ENCODE results near the gene TMEM63A. TPM values are rescaled to one million over a fixed set of nuclear protein-coding genes. Genes with fewer than 3 reads are reported as not detected.

Gene TMEM63A
- total RNA-seq: 113 and 120 TPM in 2 replicates

DNA sequence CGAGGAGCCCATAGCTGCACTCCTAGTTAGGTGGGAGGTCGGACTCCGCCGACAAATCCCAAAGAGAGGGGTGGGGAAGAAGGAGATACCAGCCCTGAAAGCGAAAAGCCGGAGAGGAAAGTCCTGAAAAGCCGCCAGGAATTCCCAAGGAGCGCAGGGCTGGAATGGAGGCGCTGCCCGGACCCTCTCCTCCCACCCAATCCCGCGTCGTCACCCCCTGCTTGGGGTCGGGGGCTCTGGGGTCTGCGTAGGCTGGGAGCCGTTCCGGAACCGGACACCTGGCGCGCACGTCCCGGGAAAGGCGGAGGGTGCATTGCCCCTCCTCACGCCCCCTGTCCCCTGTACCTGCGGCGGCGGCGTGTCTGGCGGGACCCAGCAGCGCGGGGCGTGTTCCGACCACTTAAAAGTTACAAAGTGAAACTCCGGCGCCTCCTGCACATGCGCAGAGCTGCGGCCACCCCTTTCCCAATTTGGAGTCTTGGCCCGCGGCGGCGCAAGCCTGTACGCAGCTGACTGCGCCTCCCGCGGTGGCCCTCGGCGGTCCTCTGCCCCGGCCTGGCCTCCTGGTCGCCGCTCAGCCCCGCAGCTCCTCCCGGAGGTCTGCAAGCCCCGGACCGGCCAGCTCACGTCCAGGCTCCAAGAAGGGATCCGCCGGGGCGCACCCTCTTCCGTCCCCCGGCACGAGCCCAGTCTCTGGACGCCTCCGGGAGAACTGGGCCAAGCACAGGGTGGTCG, at the start of gene TMEM63A:
TMEM63A (minus strand) TSS at position 422 of the 735 bp plus-strand sequence. CDS start 4,800 bp downstream, outside the sequence.
- intact Hi-C loops (cut with micrococcal nuclease): loop anchor here (1.0 to 10.0 kb wide), 11 partner anchors 15 to 1447 kb away; partner anchors contain the start of genes H3-3A, LBR, PARP1 and PYCR2

DNA sequence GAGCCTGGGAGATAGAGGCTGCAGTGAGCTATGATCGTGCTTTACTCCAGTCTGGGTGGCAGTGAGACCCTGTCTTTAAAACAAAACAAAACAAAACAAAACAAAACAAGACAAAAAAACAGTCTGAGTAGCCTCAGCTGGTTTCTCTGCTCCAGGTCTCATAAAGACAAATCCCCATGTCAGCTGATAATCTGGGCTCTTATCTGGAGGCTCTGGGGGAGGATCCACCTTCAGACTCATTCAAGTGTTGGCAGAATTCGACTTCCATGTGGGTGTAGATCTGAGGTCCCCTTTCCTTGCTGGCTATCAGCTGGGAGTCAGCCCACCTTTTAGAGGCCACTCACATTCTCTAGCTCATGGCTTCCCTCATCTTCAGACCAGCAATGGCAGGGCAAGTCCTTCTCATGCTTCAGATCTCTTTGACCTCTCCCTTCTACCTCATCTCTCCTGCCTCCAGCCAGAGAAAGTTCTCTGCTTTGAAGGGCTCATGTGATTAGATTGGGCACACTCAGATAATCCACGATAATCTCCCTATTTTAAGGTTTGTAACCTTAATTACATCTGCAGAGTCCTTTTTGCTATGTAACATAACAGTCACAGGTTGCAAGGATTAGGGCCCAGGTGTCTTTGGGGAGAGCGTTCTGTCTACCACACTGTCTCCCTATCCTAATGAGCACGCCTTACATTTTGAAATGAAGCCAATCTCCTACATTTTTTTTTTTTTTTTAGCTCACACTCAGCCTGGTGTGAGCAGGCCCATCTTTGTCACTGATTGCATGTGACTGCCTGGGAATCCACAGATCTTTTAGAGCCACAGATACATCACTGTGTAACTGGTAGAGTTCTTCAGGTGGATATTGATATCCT, 49.3 kb upstream of the TMEM63A start:
- intact Hi-C loops (cut with micrococcal nuclease): no loop called here

DNA sequence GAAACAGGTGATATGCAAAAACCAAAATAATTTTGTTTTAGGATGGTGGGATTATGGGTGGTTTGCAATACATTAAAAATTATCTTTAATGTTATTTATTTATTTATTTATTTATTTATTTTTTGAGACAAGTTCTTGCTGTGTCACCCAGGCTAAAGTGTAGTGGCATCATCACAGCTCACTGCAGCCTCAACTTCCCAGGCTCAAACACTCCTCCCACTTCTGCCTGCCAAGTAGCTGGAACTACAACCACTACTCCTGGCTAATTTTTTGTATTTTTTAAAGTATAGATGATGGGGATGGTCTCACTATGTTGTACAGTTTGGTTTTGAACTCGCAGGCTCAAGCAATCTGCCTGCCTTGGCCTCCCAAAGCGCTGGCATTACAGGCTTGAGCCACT, 48.4 kb upstream of the TMEM63A start:
- intact Hi-C loops (cut with micrococcal nuclease): no loop called here

DNA sequence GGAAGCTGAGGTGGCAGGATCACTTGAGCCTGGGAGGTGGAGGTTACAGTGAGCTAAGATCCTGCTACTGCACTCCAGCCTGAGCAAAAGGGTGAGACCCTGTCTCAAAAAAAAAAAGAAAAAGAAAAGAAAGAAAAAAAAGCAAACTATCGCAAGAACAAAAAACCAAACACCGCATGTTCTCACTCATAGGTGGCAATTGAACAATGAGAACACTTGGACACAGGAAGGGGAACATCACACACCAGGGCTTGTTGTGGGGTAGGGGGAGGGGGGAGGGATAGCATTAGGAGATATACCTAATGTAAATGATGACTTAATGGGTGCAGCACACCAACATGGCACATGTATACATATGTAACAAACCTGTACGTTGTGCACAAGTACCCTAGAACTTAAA, 47.3 kb upstream of the TMEM63A start:
- intact Hi-C loops (cut with micrococcal nuclease): loop anchor here (10.0 kb wide), 1 partner anchor 475 kb away; the partner anchor contains the start of gene PARP1

DNA sequence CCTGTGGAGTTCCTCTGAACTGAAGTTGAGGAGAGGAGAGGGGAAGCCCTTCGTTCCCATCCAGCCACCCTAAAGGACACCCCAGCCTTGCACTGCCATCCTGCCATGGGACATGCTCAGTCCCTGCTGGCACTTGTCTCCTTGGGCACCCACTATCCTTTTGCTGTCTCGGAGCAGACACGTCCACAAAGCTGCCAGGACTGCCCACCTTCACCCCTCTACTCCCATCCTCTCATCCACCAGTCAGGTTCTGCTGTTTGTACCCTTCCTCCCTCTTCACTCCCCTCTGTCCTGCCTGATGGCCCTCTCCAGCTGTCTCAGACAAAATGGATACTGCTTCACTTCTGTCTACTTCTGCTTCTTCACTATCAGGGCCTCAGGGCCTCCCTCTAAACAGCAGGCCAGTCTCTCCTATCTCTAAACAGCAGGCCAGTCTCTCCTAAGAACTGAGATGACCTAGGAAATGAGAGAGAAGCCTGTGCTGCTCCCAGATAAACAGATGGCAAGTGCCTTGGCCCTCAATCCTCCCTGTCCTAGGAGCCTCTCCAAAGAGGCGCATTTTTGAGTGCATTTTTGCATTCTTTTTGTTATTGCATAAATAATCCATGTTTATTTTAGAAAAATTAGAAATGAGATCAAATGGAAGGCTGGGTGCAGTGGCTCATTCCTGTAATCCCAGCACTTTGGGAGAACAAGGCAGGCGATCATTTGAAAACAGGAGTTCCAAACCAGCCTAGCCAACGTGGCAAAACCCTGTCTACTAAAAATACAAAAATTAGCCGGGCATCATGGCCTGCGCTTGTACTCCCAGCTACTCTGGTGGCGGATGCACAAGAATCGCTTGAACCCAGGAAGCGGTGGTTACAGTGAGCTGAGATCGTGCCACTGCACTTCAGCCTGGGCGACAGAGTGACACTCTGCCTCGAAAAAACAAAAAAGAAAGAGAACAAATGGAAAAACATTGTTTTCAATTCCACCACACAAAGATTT, 46.3 kb upstream of the TMEM63A start:
- intact Hi-C loops (cut with micrococcal nuclease): loop anchor here (10.0 kb wide), 1 partner anchor 476 kb away; the partner anchor contains the start of gene PARP1

DNA sequence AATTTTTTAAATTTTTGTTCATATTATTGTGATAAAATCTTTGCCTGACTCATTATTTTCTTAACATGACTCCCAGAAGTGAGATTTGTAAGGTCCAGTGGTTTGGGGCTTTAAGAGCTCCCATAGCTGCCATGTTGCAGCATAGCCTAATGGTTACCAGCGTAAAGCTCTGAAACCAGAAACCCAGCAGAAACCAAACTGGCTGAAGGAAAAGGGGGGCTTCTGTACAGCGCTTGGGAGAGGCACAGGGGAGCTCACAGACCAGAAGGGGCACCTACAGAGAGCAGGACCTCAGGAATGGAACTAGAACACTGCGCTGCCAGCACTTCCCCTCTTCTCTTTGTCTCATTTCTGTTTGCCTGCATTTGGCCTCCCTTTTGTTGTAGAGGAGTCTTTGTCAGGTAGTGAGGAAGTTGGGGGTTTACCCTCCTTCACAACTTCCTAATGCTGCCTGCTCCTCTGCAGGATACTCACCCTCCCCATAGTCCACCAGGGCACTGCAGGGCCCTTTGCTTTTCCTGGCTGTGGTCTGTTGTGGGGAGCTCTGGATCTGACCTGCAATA, 44.5 kb upstream of the TMEM63A start:
- intact Hi-C loops (cut with micrococcal nuclease): loop anchor here (10.0 kb wide), 1 partner anchor 478 kb away; the partner anchor contains the start of gene PARP1

DNA sequence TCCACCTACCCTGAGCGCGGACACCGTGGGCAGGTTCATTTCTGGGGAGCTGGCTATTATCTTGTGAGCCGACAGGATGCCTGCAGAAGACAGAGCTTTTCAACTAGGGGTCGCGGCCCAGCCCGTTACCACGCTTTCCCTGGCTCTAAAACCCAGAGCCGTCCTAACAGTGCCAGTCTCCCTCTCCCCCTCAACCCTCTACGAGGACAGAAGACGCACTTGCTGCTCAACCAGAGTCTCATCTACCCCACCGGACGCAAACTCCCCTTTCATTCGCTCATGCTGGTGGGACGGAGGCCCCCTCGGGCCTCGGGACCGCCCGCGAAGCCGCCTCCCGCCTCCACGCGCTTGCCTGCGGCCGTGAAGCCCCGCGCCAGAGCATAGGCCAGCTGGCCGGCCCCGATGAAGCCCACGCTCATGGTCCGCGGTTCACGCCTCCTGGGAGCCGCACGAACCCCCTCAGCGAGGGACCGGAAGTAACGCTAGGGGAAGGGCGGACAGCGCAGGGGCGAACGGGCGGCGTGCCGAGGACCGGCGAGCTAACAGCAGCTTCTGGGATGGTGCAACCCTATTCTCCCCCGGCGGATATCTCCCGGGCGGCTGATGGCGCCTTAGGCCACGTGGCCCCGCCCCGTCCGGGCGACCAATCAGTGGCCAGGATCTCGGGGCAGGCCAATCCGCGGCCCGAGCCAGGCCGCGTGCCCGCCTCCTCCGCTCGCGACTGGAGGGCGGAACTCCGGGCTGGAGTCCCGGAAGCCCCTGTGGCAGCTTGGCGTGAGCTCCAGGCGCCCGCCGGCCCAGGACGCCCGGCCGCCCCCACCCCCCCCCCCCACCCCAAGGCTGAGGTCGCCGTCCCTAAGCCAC, 41.7 kb upstream of the TMEM63A start, which contains the start of gene PYCR2:
PYCR2 (minus strand) TSS at position 559 of the 864 bp plus-strand sequence; CDS start at position 419, 140 bp downstream.
- intact Hi-C loops (cut with micrococcal nuclease): loop anchor here (1.0 to 10.0 kb wide), 14 partner anchors 13 to 496 kb away; partner anchors contain the start of genes H3-3A, LBR, PARP1 and SDE2

DNA sequence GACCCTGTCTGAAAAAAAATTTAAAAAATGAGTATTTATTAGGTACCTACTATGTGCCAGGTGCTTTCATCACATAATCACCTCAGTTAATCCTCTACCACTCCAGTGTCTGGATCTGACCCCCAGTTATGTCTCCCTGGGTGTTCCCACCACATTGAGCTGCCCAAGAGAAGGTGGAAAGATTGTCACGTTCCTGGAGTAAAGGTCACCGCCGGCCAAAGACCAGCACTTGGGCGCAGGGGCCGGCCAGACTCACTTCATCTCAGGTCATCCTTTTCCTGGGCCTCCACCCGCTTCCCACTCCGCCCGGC, 41.2 kb upstream of the TMEM63A start:
- intact Hi-C loops (cut with micrococcal nuclease): loop anchor here (5.0 to 10.0 kb wide), 3 partner anchors 159 to 481 kb away; partner anchors contain the start of gene PARP1

DNA sequence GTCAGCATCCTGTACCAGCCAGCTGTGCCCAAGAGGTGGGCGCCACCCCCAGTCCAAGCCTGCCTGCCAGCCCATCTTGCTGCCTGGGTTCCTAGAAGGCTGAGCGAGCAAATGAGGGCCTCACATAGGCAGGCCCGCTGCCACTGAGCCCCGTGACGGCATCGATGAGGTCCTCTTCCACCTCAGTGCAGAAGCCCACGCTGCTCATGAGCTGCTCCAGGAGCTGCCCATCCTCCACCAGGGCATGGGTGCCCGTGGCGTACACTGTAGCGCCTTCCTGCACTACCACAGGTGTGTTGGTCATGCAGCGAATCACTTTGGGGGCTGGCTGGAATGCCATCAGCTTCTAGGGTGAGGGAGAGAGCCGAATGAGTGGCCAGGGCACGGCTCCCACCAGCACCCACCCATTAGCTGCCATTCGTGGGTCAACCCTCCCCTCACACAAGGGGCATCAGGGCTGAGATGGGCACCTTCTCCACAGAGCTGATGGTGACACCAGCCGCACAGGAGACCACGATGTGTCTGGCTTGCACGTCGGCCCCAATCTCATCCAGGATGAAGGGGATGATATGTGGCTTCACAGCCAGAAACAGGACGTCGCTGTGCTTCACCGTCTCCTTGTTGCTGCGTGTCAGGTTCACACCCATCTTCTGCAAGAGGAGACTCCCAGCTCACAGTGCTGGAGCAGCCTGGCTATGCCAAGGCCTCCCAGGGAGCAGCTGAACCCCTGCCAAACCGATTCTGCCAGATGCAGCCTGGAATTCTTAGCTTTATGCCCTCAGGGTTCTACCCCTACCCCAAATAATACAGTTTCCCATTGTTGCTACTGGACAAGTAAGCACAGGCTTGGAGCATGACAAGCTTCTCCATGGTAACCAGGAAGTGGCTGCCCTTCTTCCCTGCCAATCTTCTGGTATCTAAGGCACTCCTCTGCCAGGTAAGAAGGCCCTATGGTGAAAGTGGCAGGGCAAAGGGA, 39.8 kb upstream of the TMEM63A start:
- intact Hi-C loops (cut with micrococcal nuclease): loop anchor here (5.0 to 10.0 kb wide), 3 partner anchors 160 to 483 kb away; partner anchors contain the start of gene PARP1

DNA sequence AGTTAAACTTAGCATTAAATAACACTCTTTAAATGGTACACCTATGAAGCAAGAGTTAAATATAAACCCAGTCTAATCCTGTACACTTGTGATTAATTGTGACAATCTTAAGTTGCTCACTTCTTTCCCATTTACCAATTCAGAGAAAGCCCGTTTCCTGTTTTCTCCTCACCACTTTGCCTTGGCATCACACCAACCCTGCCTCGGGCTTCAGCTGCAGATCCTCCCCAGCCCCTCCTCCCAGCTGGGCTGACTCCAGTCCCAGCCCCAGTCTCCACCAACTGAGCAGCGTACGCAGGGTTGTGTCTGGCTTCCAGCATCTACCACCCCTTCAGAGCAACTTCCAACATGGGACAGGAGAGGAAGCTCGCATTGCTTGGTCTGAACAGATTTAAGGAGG, 37.7 kb upstream of the TMEM63A start:
- intact Hi-C loops (cut with micrococcal nuclease): loop anchor here (5.0 to 10.0 kb wide), 3 partner anchors 162 to 485 kb away; partner anchors contain the start of gene PARP1

DNA sequence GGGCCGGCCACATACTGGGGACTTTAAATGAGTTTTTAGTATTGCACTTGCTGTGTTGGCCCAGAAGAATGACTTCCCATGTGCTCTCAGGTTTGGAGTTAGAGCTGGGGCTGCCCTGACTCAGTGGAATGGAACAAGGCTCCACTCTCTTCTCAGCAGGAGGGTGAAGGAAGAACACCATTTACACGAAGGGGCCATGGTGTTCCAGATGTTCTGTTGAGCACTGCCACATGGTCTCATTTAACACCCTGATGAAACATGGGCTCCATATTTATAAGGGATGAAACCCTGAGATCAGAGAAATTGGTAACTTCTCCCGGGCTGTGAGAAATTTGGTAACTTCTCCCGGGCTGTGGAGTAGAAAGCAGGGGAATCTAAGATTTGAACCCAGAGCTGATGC, 36.1 kb upstream of the TMEM63A start:
- intact Hi-C loops (cut with micrococcal nuclease): no loop called here

DNA sequence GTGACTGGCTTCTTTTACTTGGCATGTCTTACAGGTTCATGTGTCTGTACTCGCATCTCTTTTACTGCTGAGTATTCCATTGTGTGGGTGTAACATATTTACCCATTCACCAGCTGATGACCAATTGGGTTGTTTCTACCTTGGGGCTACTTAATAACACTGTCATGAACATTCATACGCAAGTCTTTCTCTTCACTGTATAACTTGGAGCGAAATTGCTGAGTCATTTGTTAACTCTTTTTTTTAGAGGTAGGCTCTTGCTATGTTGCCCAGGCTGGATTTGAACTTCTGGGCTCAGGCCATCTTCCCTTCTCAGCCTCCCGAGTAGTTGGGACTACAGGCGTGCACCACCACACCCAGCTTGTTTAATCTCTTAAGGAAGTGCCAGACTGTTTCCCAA, 35.4 kb upstream of the TMEM63A start:
- intact Hi-C loops (cut with micrococcal nuclease): no loop called here

DNA sequence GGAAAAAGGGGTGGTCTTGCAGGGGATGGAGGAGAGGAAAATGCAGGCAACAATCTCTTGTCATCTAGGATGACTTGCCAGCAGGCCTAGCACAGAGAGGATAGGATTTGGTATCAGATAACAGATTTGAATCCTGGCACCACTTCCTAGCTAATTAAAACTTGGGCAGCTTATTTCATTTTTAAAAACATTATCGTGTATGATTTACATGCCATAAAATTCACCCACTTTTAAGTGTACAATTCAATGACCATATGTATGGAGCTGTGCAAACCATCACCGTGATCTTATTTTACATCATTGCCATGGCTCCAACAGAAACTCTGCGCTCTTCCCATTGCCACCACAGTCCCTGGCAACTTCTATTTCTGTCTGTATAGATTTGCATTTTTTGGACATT, 34.9 kb upstream of the TMEM63A start:
- intact Hi-C loops (cut with micrococcal nuclease): no loop called here

DNA sequence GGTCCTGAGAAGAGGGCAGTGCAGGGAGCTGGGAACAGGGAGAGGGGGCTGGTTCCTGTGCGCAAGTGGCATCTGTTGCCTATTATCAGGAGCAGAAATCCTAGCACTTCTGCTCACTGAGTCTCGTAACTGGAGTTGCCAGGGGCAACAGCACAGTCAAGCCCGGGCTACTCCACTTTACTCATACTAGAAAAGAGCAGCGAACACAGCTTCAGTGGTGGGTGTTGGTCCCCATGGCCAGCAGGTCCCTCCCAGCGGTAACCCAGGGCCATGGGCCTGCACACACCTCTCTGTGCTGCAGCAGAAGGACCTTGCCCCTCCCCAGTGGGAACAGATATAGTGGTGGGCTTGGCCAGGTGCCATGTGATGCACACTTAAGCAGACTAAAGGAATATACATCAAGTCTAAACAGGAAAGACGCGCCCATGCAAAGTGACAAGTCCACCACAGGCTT, 33.4 kb upstream of the TMEM63A start:
- intact Hi-C loops (cut with micrococcal nuclease): no loop called here

DNA sequence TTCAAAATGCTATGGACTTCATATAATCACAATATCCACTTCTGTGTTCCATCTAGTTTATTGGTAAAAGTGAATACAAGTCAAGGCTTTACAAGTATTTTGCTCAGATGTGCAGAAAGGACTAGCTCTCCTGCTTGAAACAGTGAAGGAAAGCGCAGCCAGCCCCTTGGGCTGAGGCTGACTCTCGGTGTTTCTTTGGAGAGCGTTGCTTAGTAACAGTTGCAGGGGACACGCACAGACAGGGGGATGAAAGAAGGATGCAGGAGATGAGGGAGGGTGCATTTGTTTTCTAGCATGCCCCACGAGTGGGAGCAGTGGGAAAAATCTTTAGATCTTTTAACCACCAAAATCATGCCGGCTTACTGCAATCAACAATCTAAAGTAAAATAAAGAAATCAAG, 32.8 kb upstream of the TMEM63A start:
- intact Hi-C loops (cut with micrococcal nuclease): no loop called here

DNA sequence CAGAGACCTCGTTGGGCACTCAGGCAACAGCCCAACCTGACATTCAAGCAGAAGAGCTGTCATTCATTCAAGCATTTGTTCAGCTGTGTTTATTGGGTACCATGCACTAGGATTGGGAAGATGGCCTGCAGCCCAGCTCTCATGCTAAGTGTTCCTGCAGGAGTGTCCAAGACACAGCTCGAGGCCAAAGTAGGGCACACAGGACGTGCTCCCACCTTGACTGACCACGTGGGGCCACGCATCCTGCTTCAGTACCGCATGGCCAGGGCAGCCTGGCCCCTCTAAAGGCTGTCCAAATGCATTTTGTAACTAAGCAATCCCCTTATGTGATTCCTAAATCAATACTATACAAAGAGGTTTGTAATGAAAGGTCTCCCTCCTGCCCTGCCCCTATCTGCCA, 32.2 kb upstream of the TMEM63A start:
- intact Hi-C loops (cut with micrococcal nuclease): no loop called here

DNA sequence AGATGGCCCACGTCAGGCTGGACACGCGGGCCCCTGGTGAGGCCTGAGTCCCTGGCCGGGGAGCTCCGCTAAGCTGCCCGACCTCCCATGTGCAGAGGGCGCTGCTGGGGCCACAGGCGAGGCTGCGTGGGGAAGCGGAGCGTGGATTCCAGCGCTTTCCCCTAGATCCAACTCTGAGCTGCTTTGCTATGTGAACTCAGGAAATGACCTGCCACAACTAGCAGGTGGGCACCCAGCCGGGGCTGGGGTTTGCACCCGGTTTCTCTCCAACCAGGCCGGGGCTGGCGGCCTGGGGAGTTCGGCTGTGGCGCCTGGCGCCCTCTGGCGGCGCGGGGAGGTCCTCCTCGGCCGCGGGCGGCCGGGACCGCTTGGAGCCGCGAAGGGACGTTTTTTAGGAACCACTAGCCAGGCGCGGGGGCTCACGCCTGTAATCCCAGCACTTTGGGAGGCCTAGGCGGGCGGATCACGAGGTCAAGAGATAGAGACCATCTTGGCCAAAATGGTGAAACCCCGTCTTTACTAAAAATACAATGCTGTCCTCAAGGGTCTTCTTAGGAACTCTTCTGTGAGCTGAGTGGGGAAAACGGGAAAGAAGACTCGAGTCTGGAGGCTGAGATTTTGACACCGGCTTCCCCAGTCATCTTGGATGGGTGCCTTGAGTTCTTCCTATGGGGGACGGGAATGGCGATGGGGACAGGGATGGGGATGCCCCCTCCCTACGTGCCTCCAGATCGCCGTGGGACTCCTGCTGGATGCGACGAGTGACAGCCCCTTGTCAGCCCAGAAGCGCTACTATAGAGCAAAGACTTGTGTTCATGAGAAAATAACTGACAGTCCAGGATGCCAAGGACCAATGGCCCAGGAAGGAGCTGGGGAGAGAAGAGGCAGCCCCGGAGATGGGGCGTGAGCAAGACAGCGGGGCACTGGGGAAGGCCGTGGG, 29.3 kb upstream of the TMEM63A start:
- intact Hi-C loops (cut with micrococcal nuclease): loop anchor here (1.0 to 2.0 kb wide), 8 partner anchors 13 to 436 kb away; partner anchors contain the start of genes EPHX1, PYCR2, SRP9 and TMEM63A

Measured in T-helper 1 cell treated with Interleukin-12 subunit alpha and Interleukin-12 subunit beta and Interleukin-4 antibody, amounts not matched to agents 30 ng/mL and 1 ng/mL, for 36 hours (primary cell).